Body of pancreas (tissue), 4 donors: ENCODE data around the gene AJAP1. TPM values are rescaled to one million over a fixed set of nuclear protein-coding genes. Genes with fewer than 3 reads are reported as not detected.
A peak's percentile ranks its signal among the peaks of the same experiment; 100 is the strongest.

ENCODE experiments used
- ATAC-seq: fragments of 150-250 bp; one replicate; pipeline ENCODE4 v1.9.1; 2016
- DNase-seq, 4 donors: peaks; one replicate each; pipeline ENCODE4 v3.0.0-alpha.2; 2019
- H3K27ac ChIP-seq, 4 donors: fragments of 200-600 bp; sonication (generic); 1 replicate in 3 of 4; 2 replicates in 1 of 4; pipeline versions ENCODE4 v1.5.1 to v1.6.1; 2016 to 2019; ENCODE audit warnings: mild to moderate bottlenecking in 1 of 4, mixed read lengths in 1 of 4, moderate library complexity in 1 of 4
- H3K27me3 ChIP-seq, 2 donors: fragments of 200-600 bp; sonication (generic); one replicate each; pipeline ENCODE4 v1.6.0; 2016; ENCODE audit warnings: mild to moderate bottlenecking in 1 of 2
- H3K36me3 ChIP-seq, 2 donors: fragments of 200-600 bp; sonication (generic); replicated peaks in 1 of 2; 2 replicates each; pipeline ENCODE4 v1.5.1; 2016; ENCODE audit warnings: low read depth in 2 of 2; ENCODE audit not compliant: insufficient read depth in 1 of 2
- H3K4me1 ChIP-seq: fragments of 200-600 bp; sonication (generic); one replicate; pipeline ENCODE4 v1.6.0; 2016
- H3K4me3 ChIP-seq, 2 donors: fragments of 200-600 bp; sonication (generic); 1 replicate in 1 of 2; 2 replicates in 1 of 2; pipeline ENCODE4 v1.5.1; 2016 to 2019
- H3K9me3 ChIP-seq, 3 donors: fragments of 200-600 bp; sonication (generic); 1 replicate in 2 of 3; 2 replicates in 1 of 3; pipeline ENCODE4 v1.5.1; 2016
- POLR2A ChIP-seq, 3 donors: fragments of 450-650 bp; IDR thresholded peaks; one replicate each; pipeline ENCODE4 v1.6.1; 2016; ENCODE audit warnings: antibody characterized with exemption in 3 of 3, mild to moderate bottlenecking in 2 of 3
- WGBS, 2 donors: methylation state at CpG; one replicate each; pipeline ENCODE4 v1.1.5; 2017; 5-methylcytosine and 5-hydroxymethylcytosine counted together
- intact Hi-C: fragments of 100-400 bp; cut with DNase I; formaldehyde crosslinking; loops from one replicate; pipeline ENCODE4 v1.15.1; 2023
- total RNA-seq, 2 donors: library from RNA; depleted of rRNA; stranded (reverse); fragments of >200 nt; gene quantifications; one replicate each; pipeline ENCODE4 v1.1.0, GENCODE V29; 2016
- TF ChIP-seq, protein P1 (sequence below), 7 experiments: fragments of 450-650 bp in 4 of 7; fragments of 200-600 bp in 3 of 7; sonication (generic) in 3 of 7; IDR thresholded peaks; one replicate each; pipeline ENCODE4 v1.5.1; 2016 to 2019; ENCODE audit warnings: antibody characterized with exemption in 7 of 7

The AJAP1 gene
- total RNA-seq, 2 donors from 2014 or later, result 0.66 to 2.9 TPM

DNA sequence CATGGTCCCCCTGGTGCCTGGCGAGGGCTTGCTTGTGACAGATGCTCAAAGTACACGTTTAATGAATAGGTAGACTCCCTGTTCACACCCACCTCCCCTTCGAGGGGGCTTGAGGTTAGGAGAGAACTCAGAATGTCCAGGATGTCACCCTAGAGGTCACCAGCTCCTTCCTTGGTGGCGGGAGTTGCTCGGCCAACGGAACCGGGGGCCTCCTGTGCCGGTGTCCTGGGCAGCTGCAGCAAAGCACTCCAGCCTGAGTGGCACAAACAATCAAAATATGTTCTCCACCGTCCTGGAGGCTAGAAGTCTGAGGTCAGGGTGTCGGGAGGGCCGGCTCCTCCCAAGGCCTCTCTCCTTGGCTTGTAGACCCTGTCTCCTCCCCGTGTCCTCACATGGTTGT is 71.0 kb downstream of the AJAP1 start:
- DNase-seq (no peak), ATAC-seq (no peak)
- 63 to 65% methylated on average over 4 to 12 of the region's 12 CpGs for WGBS, 2 donors
- intact Hi-C loops, result no loop called here
- H3K4me3 ChIP-seq, result no peak overlapping the region
- H3K27me3 ChIP-seq, result no peaks in the 10 kb centered on the region
- H3K27ac ChIP-seq, result no peak overlapping the region
- TF ChIP-seq, protein P1, sequence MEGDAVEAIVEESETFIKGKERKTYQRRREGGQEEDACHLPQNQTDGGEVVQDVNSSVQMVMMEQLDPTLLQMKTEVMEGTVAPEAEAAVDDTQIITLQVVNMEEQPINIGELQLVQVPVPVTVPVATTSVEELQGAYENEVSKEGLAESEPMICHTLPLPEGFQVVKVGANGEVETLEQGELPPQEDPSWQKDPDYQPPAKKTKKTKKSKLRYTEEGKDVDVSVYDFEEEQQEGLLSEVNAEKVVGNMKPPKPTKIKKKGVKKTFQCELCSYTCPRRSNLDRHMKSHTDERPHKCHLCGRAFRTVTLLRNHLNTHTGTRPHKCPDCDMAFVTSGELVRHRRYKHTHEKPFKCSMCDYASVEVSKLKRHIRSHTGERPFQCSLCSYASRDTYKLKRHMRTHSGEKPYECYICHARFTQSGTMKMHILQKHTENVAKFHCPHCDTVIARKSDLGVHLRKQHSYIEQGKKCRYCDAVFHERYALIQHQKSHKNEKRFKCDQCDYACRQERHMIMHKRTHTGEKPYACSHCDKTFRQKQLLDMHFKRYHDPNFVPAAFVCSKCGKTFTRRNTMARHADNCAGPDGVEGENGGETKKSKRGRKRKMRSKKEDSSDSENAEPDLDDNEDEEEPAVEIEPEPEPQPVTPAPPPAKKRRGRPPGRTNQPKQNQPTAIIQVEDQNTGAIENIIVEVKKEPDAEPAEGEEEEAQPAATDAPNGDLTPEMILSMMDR (IDR thresholded peaks at IDR 0.05), result no peak
- TF ChIP-seq POLR2A (IDR thresholded peaks at IDR 0.05), result no peak
- no peaks in the 10 kb centered on the region for H3K36me3 ChIP-seq
- no peaks in the 10 kb centered on the region for H3K4me1 ChIP-seq
- no peaks in the 10 kb centered on the region for H3K9me3 ChIP-seq

DNA sequence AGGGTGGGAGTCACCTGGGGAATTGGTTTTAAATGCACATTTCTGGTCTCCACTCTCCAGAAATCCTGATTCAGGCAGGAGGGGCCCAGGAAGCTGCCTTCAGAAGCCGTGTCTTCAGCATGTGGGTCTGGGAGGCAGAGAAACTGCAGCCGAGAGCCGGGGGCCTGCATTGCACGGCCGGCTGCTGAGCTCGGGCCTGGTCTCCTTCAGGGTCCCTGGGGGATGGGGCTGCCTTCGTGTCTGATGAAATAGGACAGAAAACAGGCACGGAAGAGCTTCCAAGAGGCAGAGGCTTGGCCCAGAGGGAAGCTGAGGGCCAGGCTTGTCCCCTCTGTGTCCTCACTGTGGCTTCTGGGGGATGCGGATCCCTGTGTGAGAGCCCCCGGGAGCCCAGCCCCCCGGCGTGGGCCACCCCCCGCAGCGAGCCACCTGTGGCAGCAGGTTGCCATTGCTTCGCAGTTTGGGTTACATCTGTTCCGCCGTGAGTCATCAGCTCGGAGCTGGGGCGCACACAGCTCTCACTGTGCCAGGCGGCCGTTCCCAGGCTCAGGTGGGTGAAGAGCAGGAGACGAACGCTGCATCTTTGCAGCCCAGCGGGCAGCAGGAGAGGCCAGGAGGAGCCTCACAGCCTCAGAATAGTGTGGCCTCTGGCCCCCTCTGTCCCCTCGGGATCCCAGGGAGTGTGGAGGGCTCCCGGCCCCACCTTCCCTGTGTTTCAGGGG is 72.4 kb downstream of the AJAP1 start:
- ATAC-seq (no peak), DNase-seq (peak in 1 of 4 donors; percentile 11)
- Histone ChIP-seq H3K4me1 (no peaks in the 10 kb centered on the region), H3K9me3 (no peaks in the 10 kb centered on the region), H3K36me3 (no peaks in the 10 kb centered on the region), H3K4me3 (no peak overlapping the region), H3K27me3 (no peaks in the 10 kb centered on the region), H3K27ac (no peak overlapping the region)
- TF ChIP-seq, protein P1 (IDR thresholded peaks at IDR 0.05), result no peak
- TF ChIP-seq POLR2A (IDR thresholded peaks at IDR 0.05), result no peak
- intact Hi-C loops, result no loop called here
- 60 to 63% methylated on average over 4 to 26 of the region's 26 CpGs for WGBS, 2 donors

DNA sequence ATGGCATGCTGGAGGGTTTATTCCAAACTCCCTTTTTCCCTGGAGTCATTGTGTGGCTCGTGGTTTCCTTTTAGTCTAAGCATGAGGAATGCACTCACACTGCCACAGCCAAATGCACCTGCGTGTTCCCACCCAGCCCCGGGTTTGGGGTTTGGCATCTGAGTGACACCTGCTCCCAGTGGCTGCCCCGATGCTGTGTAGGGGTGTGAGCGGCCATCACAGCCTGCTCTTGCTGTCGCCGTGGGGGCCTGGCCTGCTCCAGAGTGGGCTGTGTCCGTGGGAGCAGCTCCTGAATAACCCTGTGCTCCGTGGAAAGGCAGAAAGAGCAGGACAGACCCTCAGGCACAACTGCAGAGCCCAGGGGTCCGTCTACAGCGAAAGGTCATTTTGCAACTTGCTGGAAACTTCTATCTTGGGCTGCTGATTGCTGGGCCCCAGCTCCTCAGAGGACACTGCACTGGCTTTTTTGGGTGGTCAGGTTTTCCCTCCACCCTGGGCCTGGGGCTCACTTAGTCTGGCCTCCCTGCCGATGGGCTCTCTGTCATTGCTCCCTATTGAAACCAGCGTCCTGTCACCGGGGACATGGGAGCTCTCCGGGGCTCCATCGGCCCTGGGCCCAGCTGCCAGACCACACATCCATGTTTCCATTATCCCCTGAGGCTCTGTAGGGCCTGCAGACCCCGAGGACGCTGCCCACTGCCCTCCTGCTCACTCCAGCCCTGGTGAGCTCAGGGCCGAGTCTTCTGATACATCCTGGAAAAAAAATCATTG is 74.1 kb downstream of the AJAP1 start:
- intact Hi-C loops, result no loop called here
- Histone ChIP-seq H3K9me3 (no peaks in the 10 kb centered on the region), H3K27ac (no peak overlapping the region), H3K4me3 (no peak overlapping the region), H3K27me3 (no peaks in the 10 kb centered on the region), H3K4me1 (no peaks in the 10 kb centered on the region), H3K36me3 (no peaks in the 10 kb centered on the region)
- ATAC-seq, result no peak
- TF ChIP-seq, protein P1 (IDR thresholded peaks at IDR 0.05), result no peak
- TF ChIP-seq POLR2A (IDR thresholded peaks at IDR 0.05), result no peak
- DNase-seq, result no peak
- whole genome bisulfite sequencing, 2 donors, result 33 to 55% methylated on average over 3 to 19 of the region's 19 CpGs

DNA sequence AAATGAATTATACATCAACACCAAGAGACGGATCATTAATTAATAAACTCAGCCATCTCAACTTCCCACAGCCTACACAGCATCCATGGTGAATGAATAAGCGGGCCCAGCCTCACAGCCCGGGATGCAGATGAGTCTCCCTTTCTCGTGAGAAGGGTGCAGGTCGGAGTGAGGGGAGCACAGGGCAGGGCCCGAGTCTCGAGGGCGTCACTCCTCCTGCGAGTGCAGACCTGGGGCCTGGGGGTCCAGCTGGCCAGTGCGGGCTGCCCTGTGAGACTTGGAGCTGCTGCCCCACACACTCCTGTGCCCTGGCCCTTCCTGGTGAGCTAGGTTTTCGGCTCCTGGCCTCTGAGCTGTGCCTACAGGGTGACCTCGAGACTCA is 74.7 kb downstream of the AJAP1 start:
- 45 to 75% methylated on average over 3 to 12 of the region's 12 CpGs for WGBS, 2 donors
- TF ChIP-seq, protein P1 (IDR thresholded peaks at IDR 0.05), result no peak
- no peak for TF ChIP-seq POLR2A (IDR thresholded peaks at IDR 0.05)
- intact Hi-C loops, result no loop called here

More for the DNA sequence above, 74.7 kb downstream of the AJAP1 start:
- Histone ChIP-seq H3K4me1 (no peaks in the 10 kb centered on the region), H3K9me3 (no peaks in the 10 kb centered on the region), H3K27ac (no peak overlapping the region), H3K4me3 (no peak overlapping the region), H3K27me3 (no peaks in the 10 kb centered on the region), H3K36me3 (no peaks in the 10 kb centered on the region)
- DNase-seq (no peak), ATAC-seq (no peak)
